COLO668 (cell line): ENCODE results near the gene ADGRG1.
A peak's percentile ranks its signal among the peaks of the same experiment; 100 is the strongest.

Experiments used
- DNase-seq: peaks from one replicate; lab custom pipeline; 2025; ENCODE audit not compliant: unreplicated experiment; lab: John Stamatoyannopoulos, UW

Gene ADGRG1

GRCh38 chr16:57604177-57604576, 24.3 kb upstream of the ADGRG1 start:
- DNase-seq = peak; percentile 35

GRCh38 chr16:57606147-57606846, 22.1 kb upstream of the ADGRG1 start:
- no peak for DNase-seq

GRCh38 chr16:57606847-57607501, 21.5 kb upstream of the ADGRG1 start:
- peak; percentile 98 for DNase-seq

GRCh38 chr16:57607676-57608461, 20.6 kb upstream of the ADGRG1 start:
- no peak for DNase-seq

GRCh38 chr16:57608462-57609113, 19.8 kb upstream of the ADGRG1 start:
- no peak for DNase-seq

GRCh38 chr16:57609541-57610401, 18.7 kb upstream of the ADGRG1 start:
- peak; percentile 55 for DNase-seq

- DNase-seq = no peak
These were observed 17.8 kb upstream of the ADGRG1 start for GRCh38 chr16:57610611-57611010.

GRCh38 chr16:57611181-57611580, 17.2 kb upstream of the ADGRG1 start:
- no peak for DNase-seq

GRCh38 chr16:57611706-57612105, 16.7 kb upstream of the ADGRG1 start:
- no peak for DNase-seq

GRCh38 chr16:57612494-57612893, 15.9 kb upstream of the ADGRG1 start:
- no peak for DNase-seq

GRCh38 chr16:57613514-57613913, 14.9 kb upstream of the ADGRG1 start:
- DNase-seq = no peak

GRCh38 chr16:57614536-57614935, 13.9 kb upstream of the ADGRG1 start:
- no peak for DNase-seq

GRCh38 chr16:57614944-57615343, 13.5 kb upstream of the ADGRG1 start:
- no peak for DNase-seq

GRCh38 chr16:57615813-57616212, 12.6 kb upstream of the ADGRG1 start:
- no peak for DNase-seq

- DNase-seq = no peak
These were observed 12.2 kb upstream of the ADGRG1 start for GRCh38 chr16:57616241-57616640.

GRCh38 chr16:57616876-57617275, 11.6 kb upstream of the ADGRG1 start:
- no peak for DNase-seq

- DNase-seq = no peak
These were observed 10.8 kb upstream of the ADGRG1 start for GRCh38 chr16:57617604-57618111.

- no peak for DNase-seq
These were observed 9.9 kb upstream of the ADGRG1 start for GRCh38 chr16:57618296-57619132.

GRCh38 chr16:57619133-57619605, 9.3 kb upstream of the ADGRG1 start:
- no peak for DNase-seq
